Upper lobe of right lung (tissue), 1 donor: ENCODE data around the gene GALNTL6. TPM values are rescaled to one million over a fixed set of nuclear protein-coding genes. Genes with fewer than 3 reads are reported as not detected.

ENCODE experiments used
- ATAC-seq: fragments of 200-7000 bp; cut with Tn5 transposase; one replicate; pipeline ENCODE4 v1.9.1; 2020; ENCODE audit warnings: mild to moderate bottlenecking, moderate library complexity
- DNase-seq: peaks from one replicate; pipeline ENCODE4 v3.0.0-alpha.2; 2020
- H3K27ac ChIP-seq: fragments of 200-600 bp; one replicate; pipeline ENCODE4 v1.8.0; 2022
- H3K27me3 ChIP-seq: fragments of 200-600 bp; one replicate; pipeline ENCODE4 v1.8.0; 2022; ENCODE audit warnings: mild to moderate bottlenecking
- H3K36me3 ChIP-seq: fragments of 200-600 bp; one replicate; pipeline ENCODE4 v1.8.0; 2022
- H3K4me1 ChIP-seq: fragments of 200-600 bp; one replicate; pipeline ENCODE4 v1.8.0; 2022
- H3K4me3 ChIP-seq: fragments of 200-600 bp; one replicate; pipeline ENCODE4 v1.8.0; 2022; ENCODE audit warnings: mild to moderate bottlenecking
- H3K9me3 ChIP-seq: fragments of 200-600 bp; one replicate; pipeline ENCODE4 v1.8.0; 2022
- CTCF ChIP-seq: fragments of 200-600 bp; IDR thresholded peaks from one replicate; pipeline ENCODE4 v1.8.0; 2022; ENCODE audit warnings: antibody characterized with exemption
- intact Hi-C: fragments of 100-400 bp; cut with DNase I; formaldehyde crosslinking; loops from one replicate; pipeline ENCODE4 v1.11.0; 2022
- total RNA-seq: library from RNA; stranded (reverse); fragmentation: NEBNext Ultra II Directional; extraction: Animal tissue kit (Norgen Biotek cat#: 25700); gene quantifications from one replicate; pipeline ENCODE4 v1.2.1, GENCODE V29; 2021
- donor health status: DM: no; HTN: yes; CAD: no; lungs with severe emphysema.

GALNTL6 gene
- total RNA-seq, 1 donor from 2014 or later: 0.20 TPM

GRCh38 chr4:172480471-172480870, 667.3 kb downstream of the GALNTL6 start:
- DNase-seq (no peak), ATAC-seq (no peak)
- H3K9me3 ChIP-seq: no peaks in the 10 kb centered on the region
- H3K4me1 ChIP-seq: no peaks in the 10 kb centered on the region
- TF ChIP-seq CTCF: no peak
- no peaks in the 10 kb centered on the region for H3K27me3 ChIP-seq
- H3K4me3 ChIP-seq: no peak overlapping the region
- H3K27ac ChIP-seq: no peak overlapping the region
- intact Hi-C loops: no loop called here
- H3K36me3 ChIP-seq: no peaks in the 10 kb centered on the region

- no peak overlapping the region for H3K4me3 ChIP-seq
- no peaks in the 10 kb centered on the region for H3K36me3 ChIP-seq
- no peaks in the 10 kb centered on the region for H3K9me3 ChIP-seq
- no peak for TF ChIP-seq CTCF
- H3K4me1 ChIP-seq: no peaks in the 10 kb centered on the region
- no peaks in the 10 kb centered on the region for H3K27me3 ChIP-seq
- intact Hi-C loops: no loop called here
- ATAC-seq (peak; percentile 28), DNase-seq (peak; percentile 48)
- H3K27ac ChIP-seq: no peak overlapping the region
Measured at GRCh38 chr4:172481802-172482508, 668.8 kb downstream of the GALNTL6 start.

DNA sequence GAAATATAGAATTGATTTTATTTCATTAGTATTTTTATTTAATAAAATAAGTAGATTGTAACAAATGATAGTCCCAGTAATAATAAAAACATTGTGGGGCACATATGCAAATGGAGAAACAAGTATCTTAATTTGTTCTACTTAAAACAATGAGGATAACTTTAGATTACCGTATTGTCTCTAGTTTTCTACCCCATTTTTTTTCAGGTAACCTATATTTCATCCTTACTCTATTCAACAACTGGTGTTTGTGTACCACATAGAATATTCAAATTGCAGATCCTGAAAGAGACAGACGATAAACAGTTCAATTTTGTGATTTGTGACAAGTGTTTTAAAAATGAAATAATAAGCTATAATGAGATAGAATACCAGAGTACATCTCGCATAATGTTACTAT, 671.8 kb downstream of the GALNTL6 start:
- no peak for TF ChIP-seq CTCF
- Histone ChIP-seq H3K9me3 (no peaks in the 10 kb centered on the region), H3K4me3 (no peak overlapping the region), H3K27ac (no peak overlapping the region), H3K4me1 (no peaks in the 10 kb centered on the region), H3K27me3 (no peaks in the 10 kb centered on the region), H3K36me3 (no peaks in the 10 kb centered on the region)
- no peak for DNase-seq
- intact Hi-C loops: no loop called here
- ATAC-seq: no peak

- H3K4me3 ChIP-seq: no peak overlapping the region
- intact Hi-C loops: no loop called here
- H3K27ac ChIP-seq: no peak overlapping the region
- no peak for DNase-seq
- no peaks in the 10 kb centered on the region for H3K4me1 ChIP-seq
- no peak for ATAC-seq
- H3K27me3 ChIP-seq: no peaks in the 10 kb centered on the region
- H3K36me3 ChIP-seq: no peaks in the 10 kb centered on the region
- TF ChIP-seq CTCF: no peak
- no peaks in the 10 kb centered on the region for H3K9me3 ChIP-seq
Measured at GRCh38 chr4:172486531-172486930, 673.3 kb downstream of the GALNTL6 start.

GRCh38 chr4:172489861-172490260, 676.7 kb downstream of the GALNTL6 start:
- Histone ChIP-seq H3K9me3 (no peaks in the 10 kb centered on the region), H3K36me3 (no peaks in the 10 kb centered on the region), H3K27me3 (no peaks in the 10 kb centered on the region), H3K4me1 (no peaks in the 10 kb centered on the region), H3K4me3 (no peak overlapping the region), H3K27ac (no peak overlapping the region)
- DNase-seq: no peak
- intact Hi-C loops: no loop called here
- TF ChIP-seq CTCF: no peak
- no peak for ATAC-seq

DNA sequence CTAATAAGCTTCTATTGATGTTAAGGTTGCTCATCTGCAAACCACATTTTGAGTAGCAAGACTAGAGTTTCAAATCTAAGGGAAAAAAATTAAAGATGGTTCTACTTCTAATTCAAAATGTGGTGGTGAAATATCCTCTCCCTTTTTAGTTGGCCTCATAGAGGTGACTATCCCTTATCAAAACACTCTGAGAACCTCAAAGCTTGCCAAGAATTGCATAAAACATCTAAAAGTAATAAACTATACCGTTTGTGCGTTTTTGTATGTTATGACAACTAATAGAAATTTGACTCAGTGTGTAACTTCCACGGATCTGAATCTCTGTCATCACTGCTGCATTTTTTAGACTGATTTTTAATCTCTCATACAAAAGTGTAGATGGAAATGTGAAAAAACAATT, 682.6 kb downstream of the GALNTL6 start:
- intact Hi-C loops: no loop called here
- no peak for TF ChIP-seq CTCF
- Histone ChIP-seq H3K4me1 (no peaks in the 10 kb centered on the region), H3K36me3 (no peaks in the 10 kb centered on the region), H3K27ac (no peak overlapping the region), H3K9me3 (no peaks in the 10 kb centered on the region), H3K4me3 (no peak overlapping the region), H3K27me3 (no peaks in the 10 kb centered on the region)
- ATAC-seq (no peak), DNase-seq (no peak)
